Endothelial cell of umbilical vein (primary cell): Measurements from ENCODE around the gene TMEM128.

ENCODE experiments used
- EZH2 ChIP-seq: IDR thresholded peaks from 2 replicates; pipeline ENCODE4 v1.6.1; 2012; ENCODE audit warnings: borderline replicate concordance, low read depth, mild to moderate bottlenecking, moderate library complexity, low read length, inconsistent platforms; ENCODE audit not compliant: severe bottlenecking
- GATA2 ChIP-seq: IDR thresholded peaks from 2 replicates; pipeline ENCODE4 v1.7.0; 2011; ENCODE audit warnings: low read depth, mild to moderate bottlenecking, moderate library complexity, mixed read lengths, low read length; ENCODE audit not compliant: insufficient read length, insufficient read depth
- JUN ChIP-seq: IDR thresholded peaks from 2 replicates; pipeline ENCODE4 v1.6.1; 2011; ENCODE audit warnings: borderline replicate concordance, low read depth; ENCODE audit not compliant: insufficient read length, insufficient read depth
- MYC ChIP-seq: IDR thresholded peaks from one replicate; pipeline ENCODE4 v1.6.1; 2011; ENCODE audit warnings: mild to moderate bottlenecking, low read depth, low read length
- POLR2A ChIP-seq: IDR thresholded peaks from 2 replicates; pipeline ENCODE4 v1.6.1; 2012; ENCODE audit warnings: low read depth, mild to moderate bottlenecking, control low read depth, low read length
- POLR2AphosphoS5 ChIP-seq: IDR thresholded peaks from 2 replicates; pipeline ENCODE4 v1.6.1; 2012; ENCODE audit warnings: low read depth, mild to moderate bottlenecking, control low read depth, low read length, moderate library complexity; ENCODE audit not compliant: insufficient read depth
- TF ChIP-seq, protein P1 (sequence below), 2 donors: IDR thresholded peaks; 1 replicate in 1 of 2; 2 replicates in 1 of 2; pipeline ENCODE4 v1.5.1; 2011; ENCODE audit warnings: low read length in 2 of 2, mild to moderate bottlenecking in 2 of 2, moderate library complexity in 2 of 2, control low read depth in 1 of 2, inconsistent platforms in 1 of 2, low read depth in 1 of 2; ENCODE audit not compliant: insufficient read depth in 1 of 2; ENCODE audit errors: extremely low read depth in 1 of 2
- TF ChIP-seq, protein P2 (sequence below): IDR thresholded peaks from 2 replicates; pipeline ENCODE4 v1.6.1; 2011; ENCODE audit not compliant: insufficient read depth, insufficient read length

DNA sequence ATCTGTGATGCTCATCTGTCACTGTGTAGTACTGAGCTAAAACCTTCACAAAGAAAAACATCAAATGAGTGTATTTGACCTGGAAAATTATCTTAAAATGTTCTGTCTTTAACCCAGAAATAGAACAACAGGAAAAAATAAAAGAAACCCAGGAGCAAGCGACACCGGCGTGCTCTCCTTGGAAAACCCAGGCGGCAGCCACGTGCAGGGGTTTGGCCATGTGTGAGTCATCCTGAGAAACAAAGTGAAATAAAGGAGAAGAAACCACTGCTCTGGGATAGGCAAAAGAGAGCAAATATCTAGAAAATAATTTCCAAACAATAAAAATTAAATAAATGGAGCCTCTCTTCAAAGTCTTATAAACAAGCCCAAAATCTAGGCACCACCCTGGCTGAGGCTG, 20.0 kb upstream of the TMEM128 start:
- TF ChIP-seq, protein P1, sequence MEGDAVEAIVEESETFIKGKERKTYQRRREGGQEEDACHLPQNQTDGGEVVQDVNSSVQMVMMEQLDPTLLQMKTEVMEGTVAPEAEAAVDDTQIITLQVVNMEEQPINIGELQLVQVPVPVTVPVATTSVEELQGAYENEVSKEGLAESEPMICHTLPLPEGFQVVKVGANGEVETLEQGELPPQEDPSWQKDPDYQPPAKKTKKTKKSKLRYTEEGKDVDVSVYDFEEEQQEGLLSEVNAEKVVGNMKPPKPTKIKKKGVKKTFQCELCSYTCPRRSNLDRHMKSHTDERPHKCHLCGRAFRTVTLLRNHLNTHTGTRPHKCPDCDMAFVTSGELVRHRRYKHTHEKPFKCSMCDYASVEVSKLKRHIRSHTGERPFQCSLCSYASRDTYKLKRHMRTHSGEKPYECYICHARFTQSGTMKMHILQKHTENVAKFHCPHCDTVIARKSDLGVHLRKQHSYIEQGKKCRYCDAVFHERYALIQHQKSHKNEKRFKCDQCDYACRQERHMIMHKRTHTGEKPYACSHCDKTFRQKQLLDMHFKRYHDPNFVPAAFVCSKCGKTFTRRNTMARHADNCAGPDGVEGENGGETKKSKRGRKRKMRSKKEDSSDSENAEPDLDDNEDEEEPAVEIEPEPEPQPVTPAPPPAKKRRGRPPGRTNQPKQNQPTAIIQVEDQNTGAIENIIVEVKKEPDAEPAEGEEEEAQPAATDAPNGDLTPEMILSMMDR (IDR thresholded peaks at IDR 0.05; ENCODE audit: extremely low read depth in 1 of 2, insufficient read depth in 1 of 2, low read depth in 1 of 2, low read length in 2 of 2): no peak
- TF ChIP-seq POLR2A: no peak
- TF ChIP-seq JUN: no peak
- no peak for TF ChIP-seq EZH2
- TF ChIP-seq, protein P2, sequence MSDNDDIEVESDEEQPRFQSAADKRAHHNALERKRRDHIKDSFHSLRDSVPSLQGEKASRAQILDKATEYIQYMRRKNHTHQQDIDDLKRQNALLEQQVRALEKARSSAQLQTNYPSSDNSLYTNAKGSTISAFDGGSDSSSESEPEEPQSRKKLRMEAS: peak; percentile 51
- TF ChIP-seq POLR2AphosphoS5: no peak
- no peak for TF ChIP-seq MYC
- TF ChIP-seq GATA2: no peak
